ENCODE results near the gene TRAK1. TPM values are rescaled to one million over a fixed set of nuclear protein-coding genes. Genes with fewer than 3 reads are reported as not detected.

The TRAK1 gene
- total RNA-seq, 1 donor from 2014 or later, result 41.7 TPM

DNA sequence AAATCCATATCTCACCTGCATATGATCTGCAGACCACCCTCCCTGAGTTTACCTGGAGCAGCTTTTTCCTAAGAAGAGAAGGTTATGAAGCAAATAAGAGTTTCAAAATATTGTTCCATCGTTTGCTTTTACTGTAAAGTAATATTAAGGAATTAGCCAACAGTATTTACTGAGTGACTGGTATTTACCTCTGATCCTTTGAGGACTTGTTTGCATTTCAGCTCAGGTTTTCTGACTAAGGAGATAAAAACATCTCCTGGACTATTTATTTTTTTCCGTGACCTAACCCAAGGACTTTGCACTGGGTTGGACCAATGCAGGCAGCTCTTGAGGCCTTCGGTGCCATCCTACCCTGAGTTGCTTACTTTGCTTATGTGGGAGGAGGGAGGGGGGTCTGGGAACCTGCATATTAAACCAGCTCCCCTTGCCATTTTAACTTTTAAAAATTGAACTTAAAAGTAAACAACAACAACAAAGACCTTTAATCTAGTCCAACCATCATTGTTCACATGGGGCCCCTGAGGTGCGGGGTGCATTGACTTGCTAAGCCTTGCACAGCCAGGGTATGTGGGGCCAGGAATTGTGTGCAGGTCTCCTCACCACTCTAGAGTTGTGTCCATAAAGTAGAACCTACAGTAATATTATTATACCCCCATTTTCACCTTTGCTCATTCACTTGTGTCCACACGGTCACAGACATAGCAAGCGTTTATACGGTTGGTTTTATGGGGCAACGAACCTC is 39.3 kb downstream of the TRAK1 start:
- Histone ChIP-seq H3K4me3 (ENCODE audit: low read depth, low read length) (no peak overlapping the region), H3K27me3 (ENCODE audit: control insufficient read depth, insufficient read depth, low read length) (no peaks in the 10 kb centered on the region), H3K36me3 (ENCODE audit: control insufficient read depth, insufficient read depth, low read length) (peaks cover 3% of the 10 kb centered on the region)
- DNase-seq (ENCODE audit: low read depth), result no peak
- TF ChIP-seq CTCF (IDR thresholded peaks at IDR 0.05; ENCODE audit: insufficient read depth, low read length, poor library complexity, severe bottlenecking), result no peak

- no peak for TF ChIP-seq CTCF (IDR thresholded peaks at IDR 0.05; ENCODE audit: insufficient read depth, low read length, poor library complexity, severe bottlenecking)
- no peaks in the 10 kb centered on the region for H3K27me3 ChIP-seq (ENCODE audit: control insufficient read depth, insufficient read depth, low read length)
- no peak for DNase-seq (ENCODE audit: low read depth)
Observed at GRCh38 chr3:42133500-42134298, 42.5 kb downstream of the TRAK1 start.

DNA sequence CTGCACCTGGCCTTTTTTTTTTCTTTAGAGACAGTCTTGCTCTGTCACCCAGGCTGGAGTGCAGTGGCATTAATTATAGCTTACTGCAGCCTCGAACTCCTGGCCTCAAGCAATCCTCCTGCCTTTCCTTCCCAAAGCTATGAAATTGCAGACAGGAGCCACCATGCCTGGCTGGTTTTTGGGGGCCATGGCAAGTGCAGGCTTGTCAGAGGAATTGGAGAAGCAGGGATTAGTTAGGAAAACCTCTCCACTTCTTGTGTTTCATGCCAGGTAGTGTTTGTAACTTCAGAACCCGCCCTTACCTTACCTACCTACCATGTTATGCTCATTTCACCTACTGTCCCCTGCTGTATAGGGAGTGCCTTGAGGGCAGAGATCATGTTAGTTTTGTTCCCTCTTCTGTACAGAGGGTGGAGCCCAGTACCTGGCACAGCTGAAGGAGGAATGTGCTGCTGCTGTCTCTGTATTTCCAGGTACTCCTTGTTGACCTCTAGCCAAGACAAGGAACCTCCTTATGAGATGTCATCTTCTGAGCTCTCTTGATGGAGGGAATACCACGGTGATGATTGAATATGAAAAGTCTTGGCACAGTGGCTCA is 43.8 kb downstream of the TRAK1 start:
- Histone ChIP-seq H3K27me3 (ENCODE audit: control insufficient read depth, insufficient read depth, low read length) (no peaks in the 10 kb centered on the region), H3K4me3 (ENCODE audit: low read depth, low read length) (no peak overlapping the region), H3K36me3 (ENCODE audit: control insufficient read depth, insufficient read depth, low read length) (peaks cover 2% of the 10 kb centered on the region)
- TF ChIP-seq CTCF (IDR thresholded peaks at IDR 0.05; ENCODE audit: insufficient read depth, low read length, poor library complexity, severe bottlenecking), result no peak
- DNase-seq (ENCODE audit: low read depth), result no peak

More at GRCh38 chr3:42133500-42134298, 42.5 kb downstream of the TRAK1 start:
- H3K4me3 ChIP-seq (ENCODE audit: low read depth, low read length), result no peak overlapping the region
- peaks cover 3% of the 10 kb centered on the region for H3K36me3 ChIP-seq (ENCODE audit: control insufficient read depth, insufficient read depth, low read length)

- no peak for TF ChIP-seq CTCF (IDR thresholded peaks at IDR 0.05; ENCODE audit: insufficient read depth, low read length, poor library complexity, severe bottlenecking)
- Histone ChIP-seq H3K4me3 (ENCODE audit: low read depth, low read length) (no peak overlapping the region), H3K27me3 (ENCODE audit: control insufficient read depth, insufficient read depth, low read length) (no peaks in the 10 kb centered on the region), H3K36me3 (ENCODE audit: control insufficient read depth, insufficient read depth, low read length) (no peaks in the 10 kb centered on the region)
- no peak for DNase-seq (ENCODE audit: low read depth)
Observed at GRCh38 chr3:42139621-42140453, 48.7 kb downstream of the TRAK1 start.

- no peak for TF ChIP-seq CTCF (IDR thresholded peaks at IDR 0.05; ENCODE audit: insufficient read depth, low read length, poor library complexity, severe bottlenecking)
- no peaks in the 10 kb centered on the region for H3K36me3 ChIP-seq (ENCODE audit: control insufficient read depth, insufficient read depth, low read length)
- H3K27me3 ChIP-seq (ENCODE audit: control insufficient read depth, insufficient read depth, low read length), result no peaks in the 10 kb centered on the region
- no peak for DNase-seq (ENCODE audit: low read depth)
- H3K4me3 ChIP-seq (ENCODE audit: low read depth, low read length), result no peak overlapping the region
Observed at GRCh38 chr3:42140665-42141203, 49.6 kb downstream of the TRAK1 start.
